IMR-90 (cell line): ENCODE measurements around the gene TACC2. TPM values are rescaled to one million over a fixed set of nuclear protein-coding genes. Genes with fewer than 3 reads are reported as not detected.

Experiments used
- ATAC-seq: fragments of 200-7000 bp; cut with Tn5 transposase; 2 replicates; pipeline ENCODE4 v1.9.1; 2020; ENCODE audit warnings: low read depth, mild to moderate bottlenecking, moderate library complexity
- BruUV-seq: library from RNA; stranded (reverse); fragments of 400-500 nt; replicated peaks from 2 replicates; lab custom pipeline; 2021; lab: Mats Ljungman, UMichigan
- CTCF ChIA-PET: fragments of 300-600 bp; formaldehyde crosslinking; extraction: SDS; loops from one replicate; lab custom pipeline; 2021; ENCODE audit warnings: antibody characterized with exemption; lab: Yijun Ruan, JAX
- POLR2A ChIA-PET: fragments of 300-600 bp; sonication (Branson Sonifier 250); formaldehyde crosslinking; loops from one replicate; lab custom pipeline; 2022; ENCODE audit warnings: antibody characterized with exemption; ENCODE audit not compliant: unreplicated experiment; lab: Charles Lee
- DNase-seq: peaks from one replicate; pipeline ENCODE4 v3.0.0; 2013
- H2AFZ ChIP-seq: replicated peaks from 2 replicates; pipeline ENCODE3; 2013; ENCODE audit warnings: low read length, mild to moderate bottlenecking; ENCODE audit not compliant: poor library complexity
- H2AK5ac ChIP-seq: 2 replicates; pipeline ENCODE4 v1.6.1; 2013; ENCODE audit warnings: low read depth, low read length, inconsistent platforms
- H2AK9ac ChIP-seq: replicated peaks from 2 replicates; pipeline ENCODE3; 2013; ENCODE audit warnings: mild to moderate bottlenecking, low read depth, low read length, moderate library complexity; ENCODE audit not compliant: poor library complexity
- H2BK120ac ChIP-seq: 2 replicates; pipeline ENCODE4 v1.6.1; 2013; ENCODE audit warnings: low read depth, low read length, inconsistent platforms
- H2BK15ac ChIP-seq: 3 replicates; pipeline ENCODE4 v1.6.1; 2013; ENCODE audit warnings: low read depth, low read length, inconsistent platforms
- H2BK20ac ChIP-seq: 2 replicates; pipeline ENCODE4 v1.6.1; 2013; ENCODE audit warnings: low read depth, mild to moderate bottlenecking, inconsistent platforms, low read length, moderate library complexity
- H2BK5ac ChIP-seq: 2 replicates; pipeline ENCODE4 v1.6.1; 2013; ENCODE audit warnings: mild to moderate bottlenecking, low read depth, low read length, inconsistent platforms; ENCODE audit not compliant: poor library complexity, severe bottlenecking
- H3K14ac ChIP-seq: replicated peaks from 2 replicates; pipeline ENCODE4 v1.6.1; 2013; ENCODE audit warnings: low read depth, low read length, inconsistent platforms
- H3K18ac ChIP-seq: 2 replicates; pipeline ENCODE4 v1.6.1; 2013; ENCODE audit warnings: low read depth, low read length, control low read depth
- H3K23ac ChIP-seq: 2 replicates; pipeline ENCODE4 v1.6.1; 2013; ENCODE audit warnings: low read depth, low read length, inconsistent platforms
- H3K27ac ChIP-seq: 2 replicates; pipeline ENCODE4 v1.5.1; 2013; ENCODE audit warnings: mild to moderate bottlenecking, control low read depth, low read length; ENCODE audit not compliant: insufficient read depth
- H3K27me3 ChIP-seq: 2 replicates; pipeline ENCODE4 v1.6.1; 2013; ENCODE audit warnings: low read length; ENCODE audit not compliant: control insufficient read depth, insufficient read depth
- H3K36me3 ChIP-seq: 2 replicates; pipeline ENCODE4 v1.6.1; 2013; ENCODE audit warnings: low read length, mixed read lengths; ENCODE audit not compliant: control insufficient read depth, insufficient read depth
- H3K4ac ChIP-seq: 2 replicates; pipeline ENCODE4 v1.6.1; 2013; ENCODE audit warnings: low read depth, low read length, inconsistent platforms
- H3K4me1 ChIP-seq: 2 replicates; pipeline ENCODE4 v1.6.1; 2013; ENCODE audit warnings: low read length, mixed read lengths; ENCODE audit not compliant: control insufficient read depth, insufficient read depth
- H3K4me2 ChIP-seq: 2 replicates; pipeline ENCODE4 v1.6.1; 2013; ENCODE audit warnings: low read depth, mild to moderate bottlenecking, control low read depth, low read length, moderate library complexity
- H3K4me3 ChIP-seq: 2 replicates; pipeline ENCODE4 v1.5.1; 2013; ENCODE audit warnings: low read depth, mild to moderate bottlenecking, control low read depth, low read length, moderate library complexity; ENCODE audit not compliant: insufficient read depth
- H3K56ac ChIP-seq: 2 replicates; pipeline ENCODE4 v1.6.1; 2013; ENCODE audit warnings: low read length, inconsistent platforms; ENCODE audit not compliant: insufficient read depth; ENCODE audit errors: extremely low read depth
- H3K79me1 ChIP-seq, 2 experiments: 2 replicates each; pipeline ENCODE4 v1.6.1; 2013; ENCODE audit warnings: low read length in 2 of 2, inconsistent platforms in 1 of 2, low read depth in 1 of 2
- H3K9ac ChIP-seq: 2 replicates; pipeline ENCODE4 v1.6.1; 2013; ENCODE audit warnings: low read depth, low read length, control low read depth
- H3K9me1 ChIP-seq: 2 replicates; pipeline ENCODE4 v1.6.1; 2013; ENCODE audit warnings: low read length, inconsistent platforms; ENCODE audit not compliant: insufficient read depth
- H3K9me3 ChIP-seq: 2 replicates; pipeline ENCODE4 v1.6.1; 2013; ENCODE audit warnings: low read length; ENCODE audit not compliant: control insufficient read depth, insufficient read depth
- H4K20me1 ChIP-seq: 2 replicates; pipeline ENCODE4 v1.6.1; 2013; ENCODE audit warnings: low read length, inconsistent platforms; ENCODE audit not compliant: insufficient read depth
- H4K5ac ChIP-seq: 2 replicates; pipeline ENCODE4 v1.6.1; 2013; ENCODE audit warnings: mild to moderate bottlenecking, low read depth, low read length, control low read depth
- H4K8ac ChIP-seq, 2 experiments: 2 replicates each; pipeline ENCODE4 v1.6.1; 2013; ENCODE audit warnings: low read depth in 2 of 2, low read length in 2 of 2, control low read depth in 1 of 2, inconsistent platforms in 1 of 2
- H4K91ac ChIP-seq: 2 replicates; pipeline ENCODE4 v1.6.1; 2013; ENCODE audit warnings: low read depth, low read length, inconsistent platforms; ENCODE audit not compliant: insufficient read depth
- CTCF ChIP-seq: conservative IDR thresholded peaks from 2 replicates; pipeline ENCODE4 v1.5.1; 2012; ENCODE audit warnings: mild to moderate bottlenecking, low read depth, low read length, improper control_type of control experiment
- MAZ ChIP-seq: IDR thresholded peaks from 2 replicates; pipeline ENCODE4 v1.6.1; 2012; ENCODE audit warnings: low read depth, mild to moderate bottlenecking, low read length, improper control_type of control experiment, moderate library complexity, borderline replicate concordance
- WGBS, 2 experiments: methylation state at CpG; one replicate each; pipeline versions ENCODE4 v1.1.5 to v1.1.7; 2013; ENCODE audit warnings: missing lambda C conversion rate in 2 of 2; ENCODE audit not compliant: insufficient read length in 1 of 2; ENCODE audit errors: extremely low coverage in 2 of 2; 5-methylcytosine and 5-hydroxymethylcytosine counted together
- dilution Hi-C: fragments of 300-500 bp; cut with HindIII; formaldehyde crosslinking; loops from one replicate; pipeline ENCODE4 v1.14.3; 2018; ENCODE audit warnings: low sequenced_read_pairs; ENCODE audit not compliant: unreplicated experiment
- in situ Hi-C: fragments of 300-500 bp; cut with MboI; formaldehyde crosslinking; loops from 3 replicates; pipeline ENCODE4 v1.14.3; 2019; ENCODE audit warnings: low sequenced_read_pairs, inconsistent platforms, mixed read lengths
- intact Hi-C: fragments of 100-400 bp; cut with micrococcal nuclease; formaldehyde crosslinking; loops from 2 replicates; pipeline ENCODE4 v1.10.0; 2022
- polyA plus RNA-seq, 3 experiments: library from polyadenylated mRNA; depleted of rRNA; stranded (reverse); fragments of >200 nt; gene quantifications; 2 replicates each; pipeline ENCODE4 v1.2.3, GENCODE V29; 2012; ENCODE audit warnings: low replicate concordance in 1 of 3
- total RNA-seq: library from RNA; depleted of rRNA; stranded (reverse); fragments of >200 nt; gene quantifications from 2 replicates; pipeline ENCODE4 v1.2.3, GENCODE V29; 2012

TACC2 gene
- total and polyA plus RNA-seq, 2 of the 4 experiments (the other 2 are of a cell fraction): 2.9 to 15.4 TPM

- in situ Hi-C loops (no loop called here), intact Hi-C loops (no loop called here), dilution Hi-C loops (no loop called here)
- H2BK20ac ChIP-seq: no peak overlapping the region
- H4K20me1 ChIP-seq: no peaks in the 10 kb centered on the region; the same call in 1 of the 2 replicates
- no peak overlapping the region for H2BK15ac ChIP-seq
- H2AK5ac ChIP-seq: no peak overlapping the region
- H2AFZ ChIP-seq: no peak overlapping the region
- POLR2A ChIA-PET: no interaction called here
- CTCF ChIA-PET: no interaction called here
- H3K9me1 ChIP-seq: no peaks in the 10 kb centered on the region
- no peaks in the 10 kb centered on the region for H3K4me1 ChIP-seq
- no peak overlapping the region for H3K4me2 ChIP-seq
- 100% methylated on average over 2 of the region's 9 CpGs; no CpG with 5 or more reads in 1 of the 2 experiments for WGBS, 2 experiments
- no peak overlapping the region for H2BK5ac ChIP-seq
- no peak overlapping the region for H3K9ac ChIP-seq
- H2AK9ac ChIP-seq: no peak overlapping the region
- no peak overlapping the region for H3K18ac ChIP-seq
- H3K27me3 ChIP-seq: no peaks in the 10 kb centered on the region
- H3K9me3 ChIP-seq: no peaks in the 10 kb centered on the region
- H3K79me1 ChIP-seq: peaks cover 0 to 18% of the 10 kb centered on the region in 2 experiments; a peak in 1 of 4 replicates
- no peak overlapping the region for H2BK120ac ChIP-seq
- DNase-seq (no peak), ATAC-seq (no peak)
- H4K8ac ChIP-seq: no peak overlapping the region
- H3K4me3 ChIP-seq: no peak overlapping the region
- H3K27ac ChIP-seq: no peak overlapping the region
- H3K56ac ChIP-seq: no peak overlapping the region
- H3K36me3 ChIP-seq: peaks cover 9% of the 10 kb centered on the region
- H4K91ac ChIP-seq: no peak overlapping the region
- H3K14ac ChIP-seq: no peak overlapping the region
- H3K4ac ChIP-seq: no peak overlapping the region
- no peak for TF ChIP-seq MAZ
- no peak for TF ChIP-seq CTCF
- no TSS peak for BruUV-seq
- no peak overlapping the region for H3K23ac ChIP-seq
- H4K5ac ChIP-seq: no peak overlapping the region
These were observed 210.1 kb downstream of the TACC2 start for GRCh38 chr10:122199070-122199469.
